Gastroesophageal sphincter (tissue), 4 donors: ENCODE data around the gene ANTXR2. TPM values are rescaled to one million over a fixed set of nuclear protein-coding genes. Genes with fewer than 3 reads are reported as not detected.
A peak's percentile ranks its signal among the peaks of the same experiment; 100 is the strongest.

Experiments
- ATAC-seq: fragments of 150-250 bp; one replicate; pipeline ENCODE4 v1.9.1; 2016; ENCODE audit warnings: mild to moderate bottlenecking, moderate library complexity
- H3K27ac ChIP-seq, 4 donors: fragments of 200-600 bp; sonication (generic) in 3 of 4; 1 replicate in 3 of 4; 2 replicates in 1 of 4; pipeline ENCODE4 v1.5.1; 2016 to 2019
- H3K27me3 ChIP-seq: fragments of 200-600 bp; sonication (generic); one replicate; pipeline ENCODE4 v1.5.1; 2019
- H3K36me3 ChIP-seq, 2 donors: fragments of 200-600 bp; sonication (generic); one replicate each; pipeline ENCODE4 v1.5.1; 2019; ENCODE audit warnings: control low read depth in 1 of 2
- H3K4me1 ChIP-seq, 3 donors: fragments of 200-600 bp; sonication (generic); 1 replicate in 2 of 3; 2 replicates in 1 of 3; pipeline ENCODE4 v1.5.1; 2016 to 2019; ENCODE audit warnings: control low read depth in 2 of 3
- H3K4me3 ChIP-seq, 2 donors: fragments of 200-600 bp; sonication (generic); one replicate each; pipeline ENCODE4 v1.5.1; 2019; ENCODE audit warnings: mild to moderate bottlenecking in 1 of 2, moderate library complexity in 1 of 2
- H3K9me3 ChIP-seq, 3 donors: fragments of 200-600 bp; sonication (generic); one replicate each; pipeline ENCODE4 v1.5.1; 2017 to 2019; ENCODE audit warnings: control low read depth in 2 of 3
- CTCF ChIP-seq, 4 experiments: fragments of 200-600 bp in 2 of 4; fragments of 450-650 bp in 2 of 4; sonication (generic) in 1 of 4; IDR thresholded peaks; one replicate each; pipeline ENCODE4 v1.5.1; 2017 to 2019; ENCODE audit warnings: antibody characterized with exemption in 4 of 4, mild to moderate bottlenecking in 2 of 4, moderate library complexity in 2 of 4
- EP300 ChIP-seq: sonication (generic); formaldehyde crosslinking; IDR thresholded peaks from one replicate; pipeline ENCODE4 v1.6.1; 2017; ENCODE audit warnings: antibody characterized with exemption, mild to moderate bottlenecking
- POLR2A ChIP-seq, 2 donors: fragments of 450-650 bp; IDR thresholded peaks; one replicate each; pipeline ENCODE4 v1.6.1; 2017; ENCODE audit warnings: antibody characterized with exemption in 2 of 2, mild to moderate bottlenecking in 2 of 2, moderate library complexity in 1 of 2
- POLR2AphosphoS5 ChIP-seq: sonication (generic); formaldehyde crosslinking; IDR thresholded peaks from one replicate; pipeline ENCODE4 v1.6.1; 2017; ENCODE audit warnings: antibody characterized with exemption
- WGBS, 2 donors: methylation state at CpG; one replicate each; pipeline ENCODE4 v1.1.5; 2018; ENCODE audit warnings: low coverage in 1 of 2; 5-methylcytosine and 5-hydroxymethylcytosine counted together
- total RNA-seq, 4 donors: library from RNA; depleted of rRNA; stranded (reverse); fragments of >200 nt; gene quantifications; one replicate each; pipeline ENCODE4 v1.1.0, GENCODE V29; 2016

ANTXR2 gene
- total RNA-seq, 4 donors from 2014 or later = 440 to 611 (median 501) TPM

GRCh38 chr4:79977131-79977840 lies 95.7 kb downstream of the ANTXR2 start:
- Histone ChIP-seq H3K36me3 (peaks cover 4 to 62% of the 10 kb centered on the region in 2 donors), H3K4me3 (no peak overlapping the region), H3K27me3 (no peaks in the 10 kb centered on the region), H3K4me1 (peaks cover 0 to 52% (median 8%) of the 10 kb centered on the region in 3 donors), H3K9me3 (no peaks in the 10 kb centered on the region), H3K27ac (peak overlapping the region in 1 of 4 donors; percentile 9)
- ATAC-seq = no peak
- no peak for TF ChIP-seq POLR2A (IDR thresholded peaks at IDR 0.05)
- TF ChIP-seq CTCF (IDR thresholded peaks at IDR 0.05) = no peak
- WGBS, 2 donors = 94 to 96% methylated on average over 7 of the region's 7 CpGs

- 79 to 84% methylated on average over 16 to 19 of the region's 60 CpGs for WGBS, 2 donors
- peak overlapping the region in 3 of 4 donors; percentile 60 to 71 (median 61) for H3K27ac ChIP-seq
- no peak for ATAC-seq
Observed at GRCh38 chr4:79964400-79965211, 108.4 kb downstream of the ANTXR2 start.

GRCh38 chr4:79964020-79964399 lies 109.0 kb downstream of the ANTXR2 start:
- peak overlapping the region in 3 of 4 donors; percentile 60 to 71 (median 61) for H3K27ac ChIP-seq
- H3K36me3 ChIP-seq = peaks cover 0 to 31% of the 10 kb centered on the region in 2 donors
- ATAC-seq = no peak
- no peaks in the 10 kb centered on the region for H3K27me3 ChIP-seq
- TF ChIP-seq EP300 (no peak), POLR2A (IDR thresholded peaks at IDR 0.05) (no peak), CTCF (IDR thresholded peaks at IDR 0.05) (no peak), POLR2AphosphoS5 (no peak)
- peaks cover 0 to 5% (median 0%) of the 10 kb centered on the region in 3 donors for H3K9me3 ChIP-seq
- H3K4me1 ChIP-seq = peaks cover 0 to 2% (median 0%) of the 10 kb centered on the region in 3 donors
- H3K4me3 ChIP-seq = no peak overlapping the region
- WGBS, 2 donors = 72 to 83% methylated on average over 8 of the region's 8 CpGs

More at GRCh38 chr4:79964400-79965211, 108.4 kb downstream of the ANTXR2 start:
- no peaks in the 10 kb centered on the region for H3K4me1 ChIP-seq
- no peak for TF ChIP-seq CTCF (IDR thresholded peaks at IDR 0.05)
- TF ChIP-seq EP300 = no peak
- no peak for TF ChIP-seq POLR2AphosphoS5
- no peak for TF ChIP-seq POLR2A (IDR thresholded peaks at IDR 0.05)
- H3K9me3 ChIP-seq = peaks cover 0 to 5% (median 0%) of the 10 kb centered on the region in 3 donors
- H3K36me3 ChIP-seq = peaks cover 0 to 31% of the 10 kb centered on the region in 2 donors
- H3K27me3 ChIP-seq = no peaks in the 10 kb centered on the region
- H3K4me3 ChIP-seq = peak overlapping the region in 1 of 2 donors; percentile 10

- no peak for ATAC-seq
- TF ChIP-seq POLR2AphosphoS5 = no peak
- no peak for TF ChIP-seq EP300
- no peak for TF ChIP-seq POLR2A (IDR thresholded peaks at IDR 0.05)
- no peak for TF ChIP-seq CTCF (IDR thresholded peaks at IDR 0.05)
- Histone ChIP-seq H3K27me3 (no peaks in the 10 kb centered on the region), H3K9me3 (peaks cover 0 to 2% (median 0%) of the 10 kb centered on the region in 3 donors), H3K4me3 (no peak overlapping the region), H3K4me1 (peaks cover 0 to 15% (median 5%) of the 10 kb centered on the region in 3 donors), H3K27ac (no peak overlapping the region), H3K36me3 (peaks cover 0 to 27% of the 10 kb centered on the region in 2 donors)
- 89 to 90% methylated on average over 7 of the region's 7 CpGs for WGBS, 2 donors
Observed at GRCh38 chr4:79959652-79960051, 113.4 kb downstream of the ANTXR2 start.
